ENCODE results near the gene MCUB. TPM values are rescaled to one million over a fixed set of nuclear protein-coding genes. Genes with fewer than 3 reads are reported as not detected.

MCUB gene
- total and polyA plus RNA-seq, 4 donors = 1.3 to 4.9 (median 1.9) TPM

- H3K4me1 ChIP-seq (ENCODE audit: control insufficient read depth in 4 of 4, insufficient read depth in 4 of 4, low read length in 3 of 4) = no peaks in the 10 kb centered on the region
- peaks cover 0 to 2% (median 0%) of the 10 kb centered on the region in 4 donors for H3K9me3 ChIP-seq (ENCODE audit: control insufficient read depth in 4 of 4, low read length in 3 of 4)
- no peak overlapping the region for H3K9ac ChIP-seq (ENCODE audit: low read depth in 1 of 2, low read length in 2 of 2)
- no peak overlapping the region for H3K4me3 ChIP-seq (ENCODE audit: low read depth in 1 of 3, low read length in 3 of 3)
- no peak overlapping the region for H3K27ac ChIP-seq (ENCODE audit: low read depth in 1 of 2, low read length in 2 of 2)
- WGBS = 93% methylated on average over 1 of the region's 1 CpG
- no peak for DNase-seq (ENCODE audit: low spot score)
- no peaks in the 10 kb centered on the region for H3K36me3 ChIP-seq (ENCODE audit: control insufficient read depth in 4 of 4, insufficient read depth in 3 of 4, low read depth in 1 of 4, low read length in 3 of 4)
- no peak for TF ChIP-seq TAF1 (conservative IDR thresholded peaks at IDR 0.05)
- TF ChIP-seq FOXA2 (IDR thresholded peaks at IDR 0.05) = no peak
- TF ChIP-seq, protein P1, sequence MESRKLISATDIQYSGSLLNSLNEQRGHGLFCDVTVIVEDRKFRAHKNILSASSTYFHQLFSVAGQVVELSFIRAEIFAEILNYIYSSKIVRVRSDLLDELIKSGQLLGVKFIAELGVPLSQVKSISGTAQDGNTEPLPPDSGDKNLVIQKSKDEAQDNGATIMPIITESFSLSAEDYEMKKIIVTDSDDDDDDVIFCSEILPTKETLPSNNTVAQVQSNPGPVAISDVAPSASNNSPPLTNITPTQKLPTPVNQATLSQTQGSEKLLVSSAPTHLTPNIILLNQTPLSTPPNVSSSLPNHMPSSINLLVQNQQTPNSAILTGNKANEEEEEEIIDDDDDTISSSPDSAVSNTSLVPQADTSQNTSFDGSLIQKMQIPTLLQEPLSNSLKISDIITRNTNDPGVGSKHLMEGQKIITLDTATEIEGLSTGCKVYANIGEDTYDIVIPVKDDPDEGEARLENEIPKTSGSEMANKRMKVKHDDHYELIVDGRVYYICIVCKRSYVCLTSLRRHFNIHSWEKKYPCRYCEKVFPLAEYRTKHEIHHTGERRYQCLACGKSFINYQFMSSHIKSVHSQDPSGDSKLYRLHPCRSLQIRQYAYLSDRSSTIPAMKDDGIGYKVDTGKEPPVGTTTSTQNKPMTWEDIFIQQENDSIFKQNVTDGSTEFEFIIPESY (IDR thresholded peaks at IDR 0.05) = no peak
- TF ChIP-seq, protein P2, sequence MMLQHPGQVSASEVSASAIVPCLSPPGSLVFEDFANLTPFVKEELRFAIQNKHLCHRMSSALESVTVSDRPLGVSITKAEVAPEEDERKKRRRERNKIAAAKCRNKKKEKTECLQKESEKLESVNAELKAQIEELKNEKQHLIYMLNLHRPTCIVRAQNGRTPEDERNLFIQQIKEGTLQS (IDR thresholded peaks at IDR 0.05) = no peak
- TF ChIP-seq FOXA1 (IDR thresholded peaks at IDR 0.05) = no peak
- no peak for TF ChIP-seq EGR1 (IDR thresholded peaks at IDR 0.05; ENCODE audit: low read depth in 2 of 2)
- no peak for TF ChIP-seq GABPA (IDR thresholded peaks at IDR 0.05 in 1 of 2, conservative IDR thresholded peaks at IDR 0.05 in 1 of 2)
- TF ChIP-seq JUND (IDR thresholded peaks at IDR 0.05) = no peak
- no peak for TF ChIP-seq RAD21 (IDR thresholded peaks at IDR 0.05)
- no peak for TF ChIP-seq NR2F2 (IDR thresholded peaks at IDR 0.05)
- TF ChIP-seq RXRA (IDR thresholded peaks at IDR 0.05) = no peak
- TF ChIP-seq CTCF (IDR thresholded peaks at IDR 0.05; ENCODE audit: low read depth, low read length, missing input control) = no peak
- no peak for TF ChIP-seq MAX (IDR thresholded peaks at IDR 0.05)
- TF ChIP-seq HNF4A (conservative IDR thresholded peaks at IDR 0.05) = no peak
- no peaks in the 10 kb centered on the region for H3K27me3 ChIP-seq (ENCODE audit: control insufficient read depth in 4 of 4, insufficient read depth in 4 of 4, low read length in 3 of 4)
Observed at GRCh38 chr4:109649872-109650271, 89.8 kb downstream of the MCUB start.

DNA sequence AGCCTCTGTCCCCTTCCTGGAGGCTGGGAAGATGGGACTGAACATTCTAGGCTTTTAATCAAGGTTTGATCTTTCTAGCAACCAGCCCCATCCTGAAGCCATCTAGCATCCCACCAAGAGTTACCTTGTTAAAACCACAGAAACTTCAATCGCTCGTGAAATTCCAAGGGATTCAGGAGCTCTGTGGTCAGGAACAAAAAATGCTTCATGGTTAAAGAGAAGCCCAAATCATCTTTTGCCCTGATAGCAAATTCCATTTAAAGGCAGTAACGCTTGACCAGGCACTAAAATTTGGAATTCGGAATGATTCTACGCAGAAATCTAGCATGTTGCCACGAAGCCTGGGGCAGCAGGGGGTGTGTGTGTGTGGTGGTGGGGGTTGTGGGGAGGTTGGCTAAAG, 95.3 kb downstream of the MCUB start:
- no peaks in the 10 kb centered on the region for H3K36me3 ChIP-seq (ENCODE audit: control insufficient read depth in 4 of 4, insufficient read depth in 3 of 4, low read depth in 1 of 4, low read length in 3 of 4)
- no peak overlapping the region for H3K4me3 ChIP-seq (ENCODE audit: low read depth in 1 of 3, low read length in 3 of 3)
- no peak for DNase-seq (ENCODE audit: low spot score)
- no peaks in the 10 kb centered on the region for H3K4me1 ChIP-seq (ENCODE audit: control insufficient read depth in 4 of 4, insufficient read depth in 4 of 4, low read length in 3 of 4)
- H3K27ac ChIP-seq (ENCODE audit: low read depth in 1 of 2, low read length in 2 of 2) = no peak overlapping the region
- no peaks in the 10 kb centered on the region for H3K27me3 ChIP-seq (ENCODE audit: control insufficient read depth in 4 of 4, insufficient read depth in 4 of 4, low read length in 3 of 4)
- no peak overlapping the region for H3K9ac ChIP-seq (ENCODE audit: low read depth in 1 of 2, low read length in 2 of 2)
- 92% methylated on average over 6 of the region's 6 CpGs for WGBS
- no peak for TF ChIP-seq YY1 (IDR thresholded peaks at IDR 0.05)
- no peak for TF ChIP-seq HNF4A (conservative IDR thresholded peaks at IDR 0.05)
- TF ChIP-seq GABPA (IDR thresholded peaks at IDR 0.05 in 1 of 2, conservative IDR thresholded peaks at IDR 0.05 in 1 of 2) = no peak
- TF ChIP-seq EGR1 (IDR thresholded peaks at IDR 0.05; ENCODE audit: low read depth in 2 of 2) = no peak
- TF ChIP-seq, protein P2 (IDR thresholded peaks at IDR 0.05) = no peak
- no peak for TF ChIP-seq RXRA (IDR thresholded peaks at IDR 0.05)
- TF ChIP-seq TAF1 (conservative IDR thresholded peaks at IDR 0.05) = no peak
- TF ChIP-seq RAD21 (IDR thresholded peaks at IDR 0.05) = no peak
- TF ChIP-seq JUND (IDR thresholded peaks at IDR 0.05) = no peak
- no peak for TF ChIP-seq FOXA1 (IDR thresholded peaks at IDR 0.05)
- no peak for TF ChIP-seq MAX (IDR thresholded peaks at IDR 0.05)
- TF ChIP-seq NR2F2 (IDR thresholded peaks at IDR 0.05) = no peak
- TF ChIP-seq, protein P1 (IDR thresholded peaks at IDR 0.05) = no peak
- no peak for TF ChIP-seq SP1 (IDR thresholded peaks at IDR 0.05)
- no peak for TF ChIP-seq FOXA2 (IDR thresholded peaks at IDR 0.05)
- TF ChIP-seq REST (IDR thresholded peaks at IDR 0.05) = no peak
- H3K9me3 ChIP-seq (ENCODE audit: control insufficient read depth in 4 of 4, low read length in 3 of 4) = no peaks in the 10 kb centered on the region
